ENCODE measurements around the gene POLR2L.
A peak's percentile ranks its signal among the peaks of the same experiment; 100 is the strongest.

The POLR2L gene

GRCh38 chr11:862081-862661 is 19.8 kb upstream of the POLR2L start:
- Histone ChIP-seq H3K36me3 (ENCODE audit: control insufficient read depth in 2 of 2, insufficient read depth in 2 of 2, low read length in 2 of 2) (peaks cover 0 to 2% of the 10 kb centered on the region in 2 donors), H3K4me3 (ENCODE audit: low read length in 2 of 2) (no peak overlapping the region), H3K9me3 (ENCODE audit: control insufficient read depth in 2 of 2, low read length in 2 of 2) (no peaks in the 10 kb centered on the region), H3K9ac (ENCODE audit: low read length in 2 of 2) (no peak overlapping the region), H3K27ac (ENCODE audit: low read length) (no peak overlapping the region), H3K27me3 (ENCODE audit: control insufficient read depth in 1 of 2, insufficient read depth in 2 of 2, low read length in 2 of 2) (no peaks in the 10 kb centered on the region), H3K4me1 (ENCODE audit: control insufficient read depth, insufficient read depth, low read length) (peaks cover 24% of the 10 kb centered on the region)

- Histone ChIP-seq H3K27ac (ENCODE audit: low read length) (no peak overlapping the region), H3K4me3 (ENCODE audit: low read length in 2 of 2) (no peak overlapping the region), H3K9ac (ENCODE audit: low read length in 2 of 2) (no peak overlapping the region), H3K4me1 (ENCODE audit: control insufficient read depth, insufficient read depth, low read length) (peaks cover 27% of the 10 kb centered on the region), H3K9me3 (ENCODE audit: control insufficient read depth in 2 of 2, low read length in 2 of 2) (no peaks in the 10 kb centered on the region), H3K27me3 (ENCODE audit: control insufficient read depth in 1 of 2, insufficient read depth in 2 of 2, low read length in 2 of 2) (no peaks in the 10 kb centered on the region), H3K36me3 (ENCODE audit: control insufficient read depth in 2 of 2, insufficient read depth in 2 of 2, low read length in 2 of 2) (peaks cover 0 to 2% of the 10 kb centered on the region in 2 donors)
These were observed 18.8 kb upstream of the POLR2L start for GRCh38 chr11:861105-861479.

- H3K9ac ChIP-seq (ENCODE audit: low read length in 2 of 2): peak overlapping the region in 1 of 2 donors; percentile 21
These were observed 18.1 kb upstream of the POLR2L start for GRCh38 chr11:860234-861104.

GRCh38 chr11:859394-860131 is 17.2 kb upstream of the POLR2L start:
- Histone ChIP-seq H3K9ac (ENCODE audit: low read length in 2 of 2) (peak overlapping the region in 1 of 2 donors; percentile 21), H3K27me3 (ENCODE audit: control insufficient read depth in 1 of 2, insufficient read depth in 2 of 2, low read length in 2 of 2) (no peaks in the 10 kb centered on the region), H3K27ac (ENCODE audit: low read length) (peak overlapping the region; percentile 46), H3K9me3 (ENCODE audit: control insufficient read depth in 2 of 2, low read length in 2 of 2) (no peaks in the 10 kb centered on the region), H3K4me1 (ENCODE audit: control insufficient read depth, insufficient read depth, low read length) (peaks cover 27% of the 10 kb centered on the region), H3K36me3 (ENCODE audit: control insufficient read depth in 2 of 2, insufficient read depth in 2 of 2, low read length in 2 of 2) (no peaks in the 10 kb centered on the region), H3K4me3 (ENCODE audit: low read length in 2 of 2) (peak overlapping the region; percentile 12 to 69)

More at GRCh38 chr11:860234-861104, 18.1 kb upstream of the POLR2L start:
- no peaks in the 10 kb centered on the region for H3K36me3 ChIP-seq (ENCODE audit: control insufficient read depth in 2 of 2, insufficient read depth in 2 of 2, low read length in 2 of 2)
- H3K27ac ChIP-seq (ENCODE audit: low read length): peak overlapping the region; percentile 46
- no peaks in the 10 kb centered on the region for H3K9me3 ChIP-seq (ENCODE audit: control insufficient read depth in 2 of 2, low read length in 2 of 2)
- H3K4me1 ChIP-seq (ENCODE audit: control insufficient read depth, insufficient read depth, low read length): peaks cover 27% of the 10 kb centered on the region
- H3K4me3 ChIP-seq (ENCODE audit: low read length in 2 of 2): peak overlapping the region in 1 of 2 donors; percentile 69
- no peaks in the 10 kb centered on the region for H3K27me3 ChIP-seq (ENCODE audit: control insufficient read depth in 1 of 2, insufficient read depth in 2 of 2, low read length in 2 of 2)

- Histone ChIP-seq H3K4me1 (ENCODE audit: control insufficient read depth, insufficient read depth, low read length) (peaks cover 27% of the 10 kb centered on the region), H3K27ac (ENCODE audit: low read length) (no peak overlapping the region), H3K27me3 (ENCODE audit: control insufficient read depth in 1 of 2, insufficient read depth in 2 of 2, low read length in 2 of 2) (no peaks in the 10 kb centered on the region), H3K9ac (ENCODE audit: low read length in 2 of 2) (no peak overlapping the region), H3K4me3 (ENCODE audit: low read length in 2 of 2) (no peak overlapping the region), H3K36me3 (ENCODE audit: control insufficient read depth in 2 of 2, insufficient read depth in 2 of 2, low read length in 2 of 2) (no peaks in the 10 kb centered on the region), H3K9me3 (ENCODE audit: control insufficient read depth in 2 of 2, low read length in 2 of 2) (no peaks in the 10 kb centered on the region)
These were observed 16.5 kb upstream of the POLR2L start for GRCh38 chr11:858762-859339.

GRCh38 chr11:858053-858761 is 15.9 kb upstream of the POLR2L start:
- Histone ChIP-seq H3K27ac (ENCODE audit: low read length) (no peak overlapping the region), H3K9me3 (ENCODE audit: control insufficient read depth in 2 of 2, low read length in 2 of 2) (no peaks in the 10 kb centered on the region), H3K4me3 (ENCODE audit: low read length in 2 of 2) (no peak overlapping the region), H3K36me3 (ENCODE audit: control insufficient read depth in 2 of 2, insufficient read depth in 2 of 2, low read length in 2 of 2) (no peaks in the 10 kb centered on the region), H3K9ac (ENCODE audit: low read length in 2 of 2) (no peak overlapping the region), H3K27me3 (ENCODE audit: control insufficient read depth in 1 of 2, insufficient read depth in 2 of 2, low read length in 2 of 2) (no peaks in the 10 kb centered on the region), H3K4me1 (ENCODE audit: control insufficient read depth, insufficient read depth, low read length) (peaks cover 27% of the 10 kb centered on the region)

GRCh38 chr11:856397-856796 is 14.1 kb upstream of the POLR2L start:
- Histone ChIP-seq H3K4me3 (ENCODE audit: low read length in 2 of 2) (no peak overlapping the region), H3K27me3 (ENCODE audit: control insufficient read depth in 1 of 2, insufficient read depth in 2 of 2, low read length in 2 of 2) (no peaks in the 10 kb centered on the region), H3K9me3 (ENCODE audit: control insufficient read depth in 2 of 2, low read length in 2 of 2) (no peaks in the 10 kb centered on the region), H3K9ac (ENCODE audit: low read length in 2 of 2) (no peak overlapping the region), H3K4me1 (ENCODE audit: control insufficient read depth, insufficient read depth, low read length) (peaks cover 26% of the 10 kb centered on the region), H3K36me3 (ENCODE audit: control insufficient read depth in 2 of 2, insufficient read depth in 2 of 2, low read length in 2 of 2) (no peaks in the 10 kb centered on the region), H3K27ac (ENCODE audit: low read length) (no peak overlapping the region)

- H3K27ac ChIP-seq (ENCODE audit: low read length): no peak overlapping the region
- H3K9ac ChIP-seq (ENCODE audit: low read length in 2 of 2): no peak overlapping the region
- H3K27me3 ChIP-seq (ENCODE audit: control insufficient read depth in 1 of 2, insufficient read depth in 2 of 2, low read length in 2 of 2): no peaks in the 10 kb centered on the region
- H3K36me3 ChIP-seq (ENCODE audit: control insufficient read depth in 2 of 2, insufficient read depth in 2 of 2, low read length in 2 of 2): no peaks in the 10 kb centered on the region
- H3K9me3 ChIP-seq (ENCODE audit: control insufficient read depth in 2 of 2, low read length in 2 of 2): no peaks in the 10 kb centered on the region
- no peak overlapping the region for H3K4me3 ChIP-seq (ENCODE audit: low read length in 2 of 2)
- peaks cover 30% of the 10 kb centered on the region for H3K4me1 ChIP-seq (ENCODE audit: control insufficient read depth, insufficient read depth, low read length)
These were observed 13.5 kb upstream of the POLR2L start for GRCh38 chr11:855796-856195.

- H3K9me3 ChIP-seq (ENCODE audit: control insufficient read depth in 2 of 2, low read length in 2 of 2): no peaks in the 10 kb centered on the region
- H3K27me3 ChIP-seq (ENCODE audit: control insufficient read depth in 1 of 2, insufficient read depth in 2 of 2, low read length in 2 of 2): peaks cover 0 to 1% of the 10 kb centered on the region in 2 donors
- no peak overlapping the region for H3K9ac ChIP-seq (ENCODE audit: low read length in 2 of 2)
- H3K4me1 ChIP-seq (ENCODE audit: control insufficient read depth, insufficient read depth, low read length): peaks cover 29% of the 10 kb centered on the region
- H3K36me3 ChIP-seq (ENCODE audit: control insufficient read depth in 2 of 2, insufficient read depth in 2 of 2, low read length in 2 of 2): no peaks in the 10 kb centered on the region
- no peak overlapping the region for H3K4me3 ChIP-seq (ENCODE audit: low read length in 2 of 2)
- no peak overlapping the region for H3K27ac ChIP-seq (ENCODE audit: low read length)
These were observed 13.0 kb upstream of the POLR2L start for GRCh38 chr11:855330-855674.

Data from stomach smooth muscle (tissue), 2 donors.